ENCODE measurements around the gene PLB1.

Gene PLB1

GRCh38 chr2:28558158-28558820 lies 62.4 kb downstream of the PLB1 start:
- no peak for DNase-seq (ENCODE audit: low read depth in 3 of 3, low spot score in 1 of 3)

GRCh38 chr2:28558918-28559317 lies 63.1 kb downstream of the PLB1 start:
- DNase-seq (ENCODE audit: low read depth in 3 of 3, low spot score in 1 of 3) = no peak

- no peak for DNase-seq (ENCODE audit: low read depth in 3 of 3, low spot score in 1 of 3)
Observed at GRCh38 chr2:28563869-28564268, 68.0 kb downstream of the PLB1 start.

- DNase-seq (ENCODE audit: low read depth in 3 of 3, low spot score in 1 of 3) = no peak
Observed at GRCh38 chr2:28564346-28564745, 68.5 kb downstream of the PLB1 start.

GRCh38 chr2:28565033-28565432 lies 69.2 kb downstream of the PLB1 start:
- no peak for DNase-seq (ENCODE audit: low read depth in 3 of 3, low spot score in 1 of 3)

- DNase-seq (ENCODE audit: low read depth in 3 of 3, low spot score in 1 of 3) = no peak
Observed at GRCh38 chr2:28565720-28566295, 69.9 kb downstream of the PLB1 start.

- peak; percentile 62 to 93 (median 89) for DNase-seq (ENCODE audit: low read depth in 3 of 3, low spot score in 1 of 3)
Observed at GRCh38 chr2:28566521-28567041, 70.7 kb downstream of the PLB1 start.

GRCh38 chr2:28567061-28567471 lies 71.2 kb downstream of the PLB1 start:
- DNase-seq (ENCODE audit: low read depth in 3 of 3, low spot score in 1 of 3) = no peak

GRCh38 chr2:28568036-28568435 lies 72.2 kb downstream of the PLB1 start:
- DNase-seq (ENCODE audit: low read depth in 3 of 3, low spot score in 1 of 3) = no peak

- no peak for DNase-seq (ENCODE audit: low read depth in 3 of 3, low spot score in 1 of 3)
Observed at GRCh38 chr2:28568533-28568932, 72.7 kb downstream of the PLB1 start.

GRCh38 chr2:28570431-28570830 lies 74.6 kb downstream of the PLB1 start:
- no peak for DNase-seq (ENCODE audit: low read depth in 3 of 3, low spot score in 1 of 3)

- no peak for DNase-seq (ENCODE audit: low read depth in 3 of 3, low spot score in 1 of 3)
Observed at GRCh38 chr2:28576714-28577113, 80.9 kb downstream of the PLB1 start.

GRCh38 chr2:28577791-28578680 lies 82.2 kb downstream of the PLB1 start:
- no peak for DNase-seq (ENCODE audit: low read depth in 3 of 3, low spot score in 1 of 3)

- no peak for DNase-seq (ENCODE audit: low read depth in 3 of 3, low spot score in 1 of 3)
Observed at GRCh38 chr2:28578774-28579173, 82.9 kb downstream of the PLB1 start.

GRCh38 chr2:28579606-28580005 lies 83.7 kb downstream of the PLB1 start:
- DNase-seq (ENCODE audit: low read depth in 3 of 3, low spot score in 1 of 3) = no peak

- no peak for DNase-seq (ENCODE audit: low read depth in 3 of 3, low spot score in 1 of 3)
Observed at GRCh38 chr2:28580078-28580477, 84.2 kb downstream of the PLB1 start.

GRCh38 chr2:28581312-28581711 lies 85.5 kb downstream of the PLB1 start:
- no peak for DNase-seq (ENCODE audit: low read depth in 3 of 3, low spot score in 1 of 3)

- DNase-seq (ENCODE audit: low read depth in 3 of 3, low spot score in 1 of 3) = no peak
Observed at GRCh38 chr2:28582152-28582551, 86.3 kb downstream of the PLB1 start.

GRCh38 chr2:28582595-28582994 lies 86.7 kb downstream of the PLB1 start:
- no peak for DNase-seq (ENCODE audit: low read depth in 3 of 3, low spot score in 1 of 3)

- peak in 2 of 3 donors; percentile 24 to 59 for DNase-seq (ENCODE audit: low read depth in 3 of 3, low spot score in 1 of 3)
Observed at GRCh38 chr2:28583899-28584553, 88.2 kb downstream of the PLB1 start.

- DNase-seq (ENCODE audit: low read depth in 3 of 3, low spot score in 1 of 3) = peak in 2 of 3 donors; percentile 17 to 30
Observed at GRCh38 chr2:28586867-28587266, 91.0 kb downstream of the PLB1 start.
